ENCODE results near the gene FCRL6. TPM values are rescaled to one million over a fixed set of nuclear protein-coding genes. Genes with fewer than 3 reads are reported as not detected.

Gene FCRL6
- polyA plus RNA-seq, 6 donors from 2014 or later = 0.11 to 1.2 (median 0.24) TPM; not detected in 2

GRCh38 chr1:159864262-159864661, 62.1 kb downstream of the FCRL6 start:
- Mint-ChIP-seq H3K4me1 (no peaks in the 10 kb centered on the region), H3K9me3 (no peaks in the 10 kb centered on the region), H3K27ac (peak overlapping the region in 1 of 6 donors; percentile 50), H3K36me3 (no peaks in the 10 kb centered on the region), H3K4me3 (no peak overlapping the region), H3K27me3 (peaks cover 9 to 26% (median 14%) of the 10 kb centered on the region in 3 donors)
- ATAC-seq (ENCODE audit: low read depth in 2 of 2) = no peak
- no peak for DNase-seq

Other genes starting within 250 kb of the FCRL6 start
- not detected for gene APCS, start 214.5 kb upstream of the FCRL6 start, polyA plus RNA-seq (ENCODE audit: low read depth in 6 of 6)
- gene CRP, start 87.8 kb upstream of the FCRL6 start, polyA plus RNA-seq (ENCODE audit: low read depth in 6 of 6) = not detected
- gene DUSP23, start 21.4 kb upstream of the FCRL6 start, polyA plus RNA-seq (ENCODE audit: low read depth in 6 of 6) = 10 to 100 TPM; 24.3 to 31.5 (median 28.7) TPM
- gene SLAMF8, start 24.5 kb downstream of the FCRL6 start, polyA plus RNA-seq (ENCODE audit: low read depth in 6 of 6) = not detected
- not detected for gene VSIG8, start 60.3 kb downstream of the FCRL6 start, polyA plus RNA-seq (ENCODE audit: low read depth in 6 of 6)
- gene CFAP45, start 97.8 kb downstream of the FCRL6 start, polyA plus RNA-seq (ENCODE audit: low read depth in 6 of 6) = under 1 TPM in 5 of 6 donors, not detected in 1; 0.29 to 0.93 (median 0.41) TPM
- 1,000 to 10,000 TPM; 1,235 to 1,676 (median 1,380) TPM for gene TAGLN2, start 123.1 kb downstream of the FCRL6 start, polyA plus RNA-seq (ENCODE audit: low read depth in 6 of 6)
- gene IGSF9, start 143.3 kb downstream of the FCRL6 start, polyA plus RNA-seq (ENCODE audit: low read depth in 6 of 6) = under 1 TPM in 4 of 6 donors, not detected in 2; 0.16 to 0.97 (median 0.41) TPM
- gene SLAMF9, start 151.9 kb downstream of the FCRL6 start, polyA plus RNA-seq (ENCODE audit: low read depth in 6 of 6) = not detected
- gene PIGM, start 229.6 kb downstream of the FCRL6 start, polyA plus RNA-seq (ENCODE audit: low read depth in 6 of 6) = 1 to 10 TPM in 5 of 6 donors, under 1 TPM in 1; 0.98 to 2.0 (median 1.5) TPM

Measured in naive B cell (primary cell).